HepG2 (cell line): ENCODE measurements around the gene UGT1A4. TPM values are rescaled to one million over a fixed set of nuclear protein-coding genes. Genes with fewer than 3 reads are reported as not detected.

ENCODE experiments used
- HMG20B ChIP-seq: conservative IDR thresholded peaks from 2 replicates; pipeline ENCODE4 v1.6.1; 2016; ENCODE audit warnings: missing genetic modification reagents, missing compliant biosample characterization
- IKZF5 ChIP-seq: IDR thresholded peaks from 2 replicates; pipeline ENCODE4 v1.6.1; 2018; ENCODE audit warnings: missing genetic modification reagents, mild to moderate bottlenecking, missing compliant biosample characterization
- KLF9 ChIP-seq: IDR thresholded peaks from 2 replicates; pipeline ENCODE4 v1.6.1; 2016; ENCODE audit warnings: low read depth
- TEAD3 ChIP-seq: optimal IDR thresholded peaks from 2 replicates; pipeline ENCODE3; 2016; ENCODE audit warnings: borderline replicate concordance
- THRA ChIP-seq: sonication (generic); formaldehyde crosslinking; IDR thresholded peaks from 2 replicates; pipeline ENCODE4 v1.4.0; 2020; ENCODE audit warnings: missing genetic modification reagents, borderline replicate concordance
- YEATS2 ChIP-seq: sonication (generic); formaldehyde crosslinking; IDR thresholded peaks from 2 replicates; pipeline ENCODE4 v1.4.0; 2020; ENCODE audit warnings: missing genetic modification reagents, borderline replicate concordance
- ZMAT3 ChIP-seq: sonication (generic); formaldehyde crosslinking; conservative IDR thresholded peaks from 2 replicates; pipeline ENCODE4 v1.7.0; 2021; ENCODE audit warnings: missing genetic modification reagents
- ZNF235 ChIP-seq: sonication (generic); formaldehyde crosslinking; IDR thresholded peaks from 2 replicates; pipeline ENCODE4 v1.8.1; 2023; ENCODE audit warnings: mild to moderate bottlenecking, missing genetic modification reagents, borderline replicate concordance
- ZNF280D ChIP-seq: sonication (generic); formaldehyde crosslinking; IDR thresholded peaks from 2 replicates; pipeline ENCODE4 v1.5.1; 2020; ENCODE audit warnings: mild to moderate bottlenecking, missing genetic modification reagents
- ZNF503 ChIP-seq: sonication (generic); formaldehyde crosslinking; IDR thresholded peaks from 2 replicates; pipeline ENCODE4 v1.4.0; 2020; ENCODE audit warnings: missing genetic modification reagents
- ZNF768 ChIP-seq: sonication (generic); formaldehyde crosslinking; IDR thresholded peaks from 2 replicates; pipeline ENCODE4 v1.4.0; 2020; ENCODE audit warnings: missing genetic modification reagents
- ZNF782 ChIP-seq: sonication (generic); formaldehyde crosslinking; IDR thresholded peaks from 2 replicates; pipeline ENCODE4 v1.4.0; 2020; ENCODE audit warnings: missing genetic modification reagents, mild to moderate bottlenecking, borderline replicate concordance
- ZSCAN30 ChIP-seq: sonication (generic); formaldehyde crosslinking; IDR thresholded peaks from 2 replicates; pipeline ENCODE4 v1.5.0; 2020; ENCODE audit warnings: mild to moderate bottlenecking, missing genetic modification reagents
- polyA plus RNA-seq, 8 experiments: library from polyadenylated mRNA; depleted of rRNA in 3 of 8; stranded (reverse) in 7 of 8; unstranded in 1 of 8; fragments of >200 nt; fragmentation: Illumina TruSeq in 4 of 8; extraction: Trizol in 4 of 8; gene quantifications; 2 replicates each; pipeline versions ENCODE4 v1.2.1 to v1.2.3, GENCODE V29; 2011 to 2016; ENCODE audit warnings: low read depth in 4 of 8, missing spikeins in 1 of 8, mixed read lengths in 1 of 8; ENCODE audit not compliant: insufficient read depth in 1 of 8
- total RNA-seq, 5 experiments: library from RNA; depleted of rRNA; stranded (reverse); fragments of >200 nt; fragmentation: Illumina TruSeq; extraction: Trizol; gene quantifications; 2 replicates each; pipeline ENCODE4 v1.2.3, GENCODE V29; 2016; ENCODE audit warnings: low read depth in 1 of 5
- TF ChIP-seq, protein P1 (sequence below): sonication (generic); formaldehyde crosslinking; IDR thresholded peaks from 2 replicates; pipeline ENCODE4 v1.8.0; 2022; ENCODE audit warnings: mild to moderate bottlenecking, missing genetic modification reagents; ENCODE audit not compliant: insufficient replicate concordance
- TF ChIP-seq, protein P2 (sequence below): sonication (generic); formaldehyde crosslinking; IDR thresholded peaks from 2 replicates; pipeline ENCODE4 v1.4.0; 2020; ENCODE audit warnings: missing genetic modification reagents, borderline replicate concordance

The UGT1A4 gene
- total and polyA plus RNA-seq, 2 of the 13 experiments (the other 11 are each of a cell fraction or from before 2014, with no cell fraction given): not detected

- TF ChIP-seq ZSCAN30 (peak; percentile 72; the same call in 1 of the 2 replicates), ZNF768 (CRISPR knock-in tag) (no peak), IKZF5 (CRISPR knock-in tag) (peak; percentile 80; the same call in 1 of the 2 replicates), ZNF235 (peak; percentile 80; the same call in 1 of the 2 replicates), HMG20B (peak; percentile 99), KLF9 (CRISPR knock-in tag) (0 out of 2 replicates have a peak, but pooled peaks have one; percentile 33), ZNF503 (CRISPR knock-in tag) (peak; percentile 100), ZNF280D (CRISPR knock-in tag) (peak; percentile 71; the same call in 1 of the 2 replicates), THRA (CRISPR knock-in tag) (peak; percentile 92), TEAD3 (CRISPR knock-in tag) (peak; percentile 96), YEATS2 (CRISPR knock-in tag) (peak; percentile 43; the same call in 1 of the 2 replicates), ZNF782 (CRISPR knock-in tag) (no peak), ZMAT3 (CRISPR knock-in tag) (peak; percentile 75; the same call in 1 of the 2 replicates)
- TF ChIP-seq, protein P1, sequence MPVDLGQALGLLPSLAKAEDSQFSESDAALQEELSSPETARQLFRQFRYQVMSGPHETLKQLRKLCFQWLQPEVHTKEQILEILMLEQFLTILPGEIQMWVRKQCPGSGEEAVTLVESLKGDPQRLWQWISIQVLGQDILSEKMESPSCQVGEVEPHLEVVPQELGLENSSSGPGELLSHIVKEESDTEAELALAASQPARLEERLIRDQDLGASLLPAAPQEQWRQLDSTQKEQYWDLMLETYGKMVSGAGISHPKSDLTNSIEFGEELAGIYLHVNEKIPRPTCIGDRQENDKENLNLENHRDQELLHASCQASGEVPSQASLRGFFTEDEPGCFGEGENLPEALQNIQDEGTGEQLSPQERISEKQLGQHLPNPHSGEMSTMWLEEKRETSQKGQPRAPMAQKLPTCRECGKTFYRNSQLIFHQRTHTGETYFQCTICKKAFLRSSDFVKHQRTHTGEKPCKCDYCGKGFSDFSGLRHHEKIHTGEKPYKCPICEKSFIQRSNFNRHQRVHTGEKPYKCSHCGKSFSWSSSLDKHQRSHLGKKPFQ: peak; percentile 39
- TF ChIP-seq, protein P2, sequence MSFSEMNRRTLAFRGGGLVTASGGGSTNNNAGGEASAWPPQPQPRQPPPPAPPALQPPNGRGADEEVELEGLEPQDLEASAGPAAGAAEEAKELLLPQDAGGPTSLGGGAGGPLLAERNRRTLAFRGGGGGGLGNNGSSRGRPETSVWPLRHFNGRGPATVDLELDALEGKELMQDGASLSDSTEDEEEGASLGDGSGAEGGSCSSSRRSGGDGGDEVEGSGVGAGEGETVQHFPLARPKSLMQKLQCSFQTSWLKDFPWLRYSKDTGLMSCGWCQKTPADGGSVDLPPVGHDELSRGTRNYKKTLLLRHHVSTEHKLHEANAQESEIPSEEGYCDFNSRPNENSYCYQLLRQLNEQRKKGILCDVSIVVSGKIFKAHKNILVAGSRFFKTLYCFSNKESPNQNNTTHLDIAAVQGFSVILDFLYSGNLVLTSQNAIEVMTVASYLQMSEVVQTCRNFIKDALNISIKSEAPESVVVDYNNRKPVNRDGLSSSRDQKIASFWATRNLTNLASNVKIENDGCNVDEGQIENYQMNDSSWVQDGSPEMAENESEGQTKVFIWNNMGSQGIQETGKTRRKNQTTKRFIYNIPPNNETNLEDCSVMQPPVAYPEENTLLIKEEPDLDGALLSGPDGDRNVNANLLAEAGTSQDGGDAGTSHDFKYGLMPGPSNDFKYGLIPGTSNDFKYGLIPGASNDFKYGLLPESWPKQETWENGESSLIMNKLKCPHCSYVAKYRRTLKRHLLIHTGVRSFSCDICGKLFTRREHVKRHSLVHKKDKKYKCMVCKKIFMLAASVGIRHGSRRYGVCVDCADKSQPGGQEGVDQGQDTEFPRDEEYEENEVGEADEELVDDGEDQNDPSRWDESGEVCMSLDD (CRISPR knock-in tag): 0 out of 2 replicates have a peak, but pooled peaks have one; percentile 50
Observed at GRCh38 chr2:233756429-233757081, 38.0 kb downstream of the UGT1A4 start (continued).
